AG09319 (cell line): ENCODE measurements around the gene KIF25.
A peak's percentile ranks its signal among the peaks of the same experiment; 100 is the strongest.

Experiments used
- DNase-seq: peaks from one replicate; pipeline ENCODE4 v3.0.0-alpha.2; 2010; ENCODE audit warnings: low read depth; ENCODE audit errors: extremely low read depth
- TF ChIP-seq, protein P1 (sequence below): IDR thresholded peaks from 2 replicates; pipeline ENCODE4 v1.5.1; 2011; ENCODE audit warnings: low read depth, mild to moderate bottlenecking, inconsistent platforms, low read length, moderate library complexity

KIF25 gene

DNA sequence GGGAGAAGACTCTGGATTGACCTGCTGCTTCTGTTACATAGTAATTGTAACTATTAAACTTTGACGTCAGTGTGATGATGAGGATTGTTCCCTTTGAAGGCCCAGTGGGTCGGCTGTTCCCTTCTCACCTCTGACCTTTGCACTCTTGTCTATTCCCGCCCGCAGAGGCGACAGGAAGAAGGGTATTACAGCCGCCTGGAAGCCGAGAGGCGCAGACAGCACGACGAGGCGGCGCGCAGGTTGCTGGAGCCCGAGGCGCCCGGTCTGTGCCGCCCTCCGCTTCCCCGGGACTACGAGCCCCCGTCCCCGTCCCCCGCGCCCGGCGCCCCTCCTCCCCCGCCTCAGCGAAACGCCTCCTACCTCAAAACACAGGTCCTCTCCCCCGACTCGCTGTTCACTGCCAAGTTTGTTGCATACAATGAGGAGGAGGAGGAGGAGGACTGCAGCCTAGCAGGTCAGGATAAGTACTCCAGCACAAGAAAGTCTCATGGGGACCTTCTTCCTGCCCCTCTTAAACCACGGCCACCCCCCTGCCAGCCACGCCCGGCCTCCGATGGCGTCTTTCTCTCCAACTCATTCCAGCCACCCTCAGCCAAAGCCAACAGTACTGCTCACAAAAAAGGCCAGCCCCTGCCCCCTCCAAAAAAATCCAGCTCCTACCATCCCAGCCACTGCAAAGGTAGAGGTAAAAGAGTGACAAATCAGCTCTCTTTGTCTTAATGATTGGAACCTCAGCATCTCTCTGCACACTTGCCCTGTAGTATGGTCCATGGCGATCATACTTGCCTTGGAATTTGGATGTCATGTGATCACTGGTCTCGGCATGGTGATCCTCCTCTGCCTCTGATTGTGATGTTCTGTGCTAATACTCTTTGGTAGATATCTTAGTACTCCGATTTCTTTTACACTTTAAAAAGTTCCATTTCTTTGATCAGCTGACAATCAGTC is 31.6 kb upstream of the KIF25 start:
- DNase-seq = no peak
- TF ChIP-seq, protein P1, sequence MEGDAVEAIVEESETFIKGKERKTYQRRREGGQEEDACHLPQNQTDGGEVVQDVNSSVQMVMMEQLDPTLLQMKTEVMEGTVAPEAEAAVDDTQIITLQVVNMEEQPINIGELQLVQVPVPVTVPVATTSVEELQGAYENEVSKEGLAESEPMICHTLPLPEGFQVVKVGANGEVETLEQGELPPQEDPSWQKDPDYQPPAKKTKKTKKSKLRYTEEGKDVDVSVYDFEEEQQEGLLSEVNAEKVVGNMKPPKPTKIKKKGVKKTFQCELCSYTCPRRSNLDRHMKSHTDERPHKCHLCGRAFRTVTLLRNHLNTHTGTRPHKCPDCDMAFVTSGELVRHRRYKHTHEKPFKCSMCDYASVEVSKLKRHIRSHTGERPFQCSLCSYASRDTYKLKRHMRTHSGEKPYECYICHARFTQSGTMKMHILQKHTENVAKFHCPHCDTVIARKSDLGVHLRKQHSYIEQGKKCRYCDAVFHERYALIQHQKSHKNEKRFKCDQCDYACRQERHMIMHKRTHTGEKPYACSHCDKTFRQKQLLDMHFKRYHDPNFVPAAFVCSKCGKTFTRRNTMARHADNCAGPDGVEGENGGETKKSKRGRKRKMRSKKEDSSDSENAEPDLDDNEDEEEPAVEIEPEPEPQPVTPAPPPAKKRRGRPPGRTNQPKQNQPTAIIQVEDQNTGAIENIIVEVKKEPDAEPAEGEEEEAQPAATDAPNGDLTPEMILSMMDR = no peak

DNA sequence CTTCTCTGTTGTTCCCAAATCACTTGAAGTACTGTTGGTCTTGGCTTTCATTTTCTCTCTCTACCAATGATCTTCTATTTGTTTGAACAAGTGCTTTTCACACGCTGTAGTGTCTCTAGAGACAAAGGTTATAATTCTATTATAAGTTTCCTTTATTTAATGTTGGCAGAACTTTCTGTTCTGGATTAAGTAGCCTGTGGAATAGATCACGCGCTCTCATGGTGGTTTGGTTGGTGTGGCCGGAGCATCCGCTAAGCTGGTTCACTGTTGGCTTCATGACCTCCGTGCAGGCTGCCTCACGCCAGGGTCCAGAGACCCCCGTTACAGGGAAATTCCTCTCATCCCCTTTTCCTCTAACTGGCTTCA is 30.9 kb upstream of the KIF25 start:
- DNase-seq = no peak
- TF ChIP-seq, protein P1 = no peak

DNA sequence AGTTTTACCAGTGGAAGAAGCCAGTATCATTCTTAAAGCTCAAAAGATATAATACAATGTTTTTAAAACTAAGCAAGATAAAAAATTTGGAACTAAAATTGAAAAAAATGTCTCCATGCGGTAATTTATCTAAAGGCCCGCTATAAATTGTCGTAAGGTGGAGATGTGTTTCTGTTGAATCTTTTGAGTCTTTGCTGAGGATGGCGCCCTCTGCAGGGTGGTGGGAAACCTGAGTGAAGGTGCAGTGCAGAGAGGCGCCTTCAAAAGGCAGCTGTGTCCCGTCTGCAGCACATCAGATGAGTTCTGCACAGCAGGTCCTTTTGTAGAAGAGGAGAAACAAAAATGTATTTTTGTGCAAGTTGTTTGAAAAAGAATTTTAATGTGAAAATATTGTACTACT is 29.4 kb upstream of the KIF25 start:
- DNase-seq = no peak
- TF ChIP-seq, protein P1 = peak; percentile 25

DNA sequence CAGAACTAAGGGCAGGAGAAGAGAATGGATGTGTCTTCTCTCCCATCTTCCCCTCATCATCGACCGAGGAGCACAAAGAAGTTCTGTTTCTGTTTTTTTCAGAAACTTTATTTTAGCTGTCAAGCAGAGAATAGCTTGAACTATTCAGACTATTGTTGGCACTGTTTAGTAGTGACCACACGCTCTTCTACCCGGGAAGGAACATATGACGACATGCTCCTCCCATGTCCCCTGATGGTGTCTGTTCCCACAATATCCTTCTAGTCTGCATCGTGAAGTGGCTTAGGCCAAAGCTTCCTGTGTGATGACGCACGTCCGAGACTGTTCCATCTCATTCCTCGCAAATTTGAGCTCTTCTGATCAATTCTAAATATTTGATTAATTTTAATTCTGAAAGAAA is 27.2 kb upstream of the KIF25 start:
- TF ChIP-seq, protein P1 = no peak

DNA sequence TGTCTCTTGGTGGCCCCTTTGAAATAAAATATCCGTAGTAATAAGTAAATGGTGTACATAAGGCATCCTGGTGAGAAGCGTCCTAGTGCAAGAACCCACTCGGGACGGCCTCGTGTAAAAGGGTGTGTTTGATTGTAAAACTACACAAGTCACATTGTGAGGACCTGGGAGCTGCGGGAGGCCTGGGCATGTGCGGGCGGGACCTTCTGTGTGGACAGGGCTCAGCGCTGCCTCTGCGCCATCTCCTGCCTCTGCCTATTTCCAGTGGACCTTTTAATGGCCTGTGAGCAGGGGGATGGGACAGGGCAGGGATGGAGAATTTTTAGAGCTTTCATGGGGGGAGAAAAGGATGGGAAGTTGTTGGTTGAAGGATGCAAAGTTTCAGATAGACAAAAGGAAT is 25.3 kb upstream of the KIF25 start:
- TF ChIP-seq, protein P1 = no peak

More for the DNA sequence above, 27.2 kb upstream of the KIF25 start:
- DNase-seq = no peak

DNA sequence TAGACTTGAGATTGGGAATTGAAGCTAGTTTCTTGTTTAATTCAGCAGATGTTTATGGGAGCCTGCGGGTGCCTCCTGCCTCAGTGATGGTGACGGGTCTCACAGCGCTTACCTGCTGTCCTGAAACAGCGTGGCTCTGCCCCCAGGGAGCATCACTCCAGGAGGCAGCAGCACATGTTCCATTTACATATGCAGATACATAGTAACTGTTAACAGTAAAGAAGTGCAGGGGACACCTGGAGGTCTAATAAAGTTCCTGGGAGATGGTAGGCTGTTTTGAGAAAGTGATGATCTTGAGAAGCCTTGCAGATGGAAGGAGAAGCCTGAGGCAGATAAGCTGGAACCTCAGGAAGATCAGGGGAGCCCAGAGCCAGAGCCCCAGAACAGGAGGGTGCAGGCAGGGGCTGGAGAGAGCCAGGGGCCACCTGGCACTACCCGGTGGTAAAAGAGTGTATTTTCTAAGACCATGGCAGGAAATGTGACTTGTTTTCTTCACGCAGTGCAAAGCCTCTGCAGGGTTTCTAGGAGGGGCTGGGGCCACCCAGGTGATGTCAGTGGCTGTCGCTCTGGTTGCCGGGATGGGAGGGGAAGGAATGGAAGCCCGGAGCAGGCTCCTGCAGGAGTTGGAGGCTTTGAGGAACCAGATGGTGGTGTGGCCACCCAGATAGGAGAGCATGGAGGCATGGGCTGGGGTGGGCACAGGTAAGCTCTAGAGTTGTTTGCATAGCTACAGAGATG is 24.2 kb upstream of the KIF25 start:
- TF ChIP-seq, protein P1 = no peak
- DNase-seq = no peak

More for the DNA sequence above, 25.3 kb upstream of the KIF25 start:
- DNase-seq = no peak
